ENCODE results near the gene MFF.

Gene MFF

GRCh38 chr2:227406177-227407031, 81.4 kb downstream of the MFF start:
- H3K27me3 ChIP-seq (ENCODE audit: control insufficient read depth, insufficient read depth, low read length), result no peaks in the 10 kb centered on the region
- H3K27ac ChIP-seq (ENCODE audit: low read depth, low read length), result no peak overlapping the region
- no peak overlapping the region for H3K9ac ChIP-seq (ENCODE audit: low read length)
- no peaks in the 10 kb centered on the region for H3K36me3 ChIP-seq (ENCODE audit: control insufficient read depth, insufficient read depth, low read length)
- H3K4me1 ChIP-seq (ENCODE audit: control insufficient read depth, insufficient read depth, low read length), result peaks cover 7% of the 10 kb centered on the region
- no peak overlapping the region for H3K4me3 ChIP-seq (ENCODE audit: low read length)
